ENCODE data around the gene LRRC28.
"Not testable (repeated sequence)": the region's sequence is repeated elsewhere in the genome, so short reads cannot be mapped to it uniquely, and the experiment has no call there.

- TF ChIP-seq CTCF, POLR2A (IDR thresholded peaks at IDR 0.05): not testable (repeated sequence)
Measured at GRCh38 chr15:99234160-99234559, 17.1 kb upstream of the LRRC28 start.
